ENCODE results near the gene FHAD1.

- TF ChIP-seq POLR2AphosphoS5 (IDR thresholded peaks at IDR 0.05; ENCODE audit: low read depth, low read length) (no peak), TAF1 (IDR thresholded peaks at IDR 0.05; ENCODE audit: borderline replicate concordance, insufficient read depth, low read length) (no peak)
- TF ChIP-seq, protein P1, sequence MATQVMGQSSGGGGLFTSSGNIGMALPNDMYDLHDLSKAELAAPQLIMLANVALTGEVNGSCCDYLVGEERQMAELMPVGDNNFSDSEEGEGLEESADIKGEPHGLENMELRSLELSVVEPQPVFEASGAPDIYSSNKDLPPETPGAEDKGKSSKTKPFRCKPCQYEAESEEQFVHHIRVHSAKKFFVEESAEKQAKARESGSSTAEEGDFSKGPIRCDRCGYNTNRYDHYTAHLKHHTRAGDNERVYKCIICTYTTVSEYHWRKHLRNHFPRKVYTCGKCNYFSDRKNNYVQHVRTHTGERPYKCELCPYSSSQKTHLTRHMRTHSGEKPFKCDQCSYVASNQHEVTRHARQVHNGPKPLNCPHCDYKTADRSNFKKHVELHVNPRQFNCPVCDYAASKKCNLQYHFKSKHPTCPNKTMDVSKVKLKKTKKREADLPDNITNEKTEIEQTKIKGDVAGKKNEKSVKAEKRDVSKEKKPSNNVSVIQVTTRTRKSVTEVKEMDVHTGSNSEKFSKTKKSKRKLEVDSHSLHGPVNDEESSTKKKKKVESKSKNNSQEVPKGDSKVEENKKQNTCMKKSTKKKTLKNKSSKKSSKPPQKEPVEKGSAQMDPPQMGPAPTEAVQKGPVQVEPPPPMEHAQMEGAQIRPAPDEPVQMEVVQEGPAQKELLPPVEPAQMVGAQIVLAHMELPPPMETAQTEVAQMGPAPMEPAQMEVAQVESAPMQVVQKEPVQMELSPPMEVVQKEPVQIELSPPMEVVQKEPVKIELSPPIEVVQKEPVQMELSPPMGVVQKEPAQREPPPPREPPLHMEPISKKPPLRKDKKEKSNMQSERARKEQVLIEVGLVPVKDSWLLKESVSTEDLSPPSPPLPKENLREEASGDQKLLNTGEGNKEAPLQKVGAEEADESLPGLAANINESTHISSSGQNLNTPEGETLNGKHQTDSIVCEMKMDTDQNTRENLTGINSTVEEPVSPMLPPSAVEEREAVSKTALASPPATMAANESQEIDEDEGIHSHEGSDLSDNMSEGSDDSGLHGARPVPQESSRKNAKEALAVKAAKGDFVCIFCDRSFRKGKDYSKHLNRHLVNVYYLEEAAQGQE (IDR thresholded peaks at IDR 0.05; ENCODE audit: insufficient read depth in 1 of 2, low read depth in 2 of 2, low read length in 2 of 2) = no peak
Measured at GRCh38 chr1:15279576-15280230, 32.7 kb downstream of the FHAD1 start.
